ENCODE results near the gene TP53. TPM values are rescaled to one million over a fixed set of nuclear protein-coding genes. Genes with fewer than 3 reads are reported as not detected.

TP53 gene
- total RNA-seq, 2 experiments from 2014 or later = 129 to 138 TPM

- Mint-ChIP-seq H3K4me3 (no peak overlapping the region), H3K27ac (no peak overlapping the region), H3K36me3 (ENCODE audit: low read depth) (no peaks in the 10 kb centered on the region), H3K9me3 (no peaks in the 10 kb centered on the region), H3K27me3 (peaks cover 39% of the 10 kb centered on the region), H3K4me1 (ENCODE audit: low read depth) (peaks cover 9% of the 10 kb centered on the region)
- ChIA-PET POLR2A (no interaction called here), CTCF (interaction anchor here (1.2 kb wide), 2 partner anchors 9 to 12 kb away, joined by 3 read pairs; no protein-coding TSS in a partner anchor)
- TF ChIP-seq, protein P1, sequence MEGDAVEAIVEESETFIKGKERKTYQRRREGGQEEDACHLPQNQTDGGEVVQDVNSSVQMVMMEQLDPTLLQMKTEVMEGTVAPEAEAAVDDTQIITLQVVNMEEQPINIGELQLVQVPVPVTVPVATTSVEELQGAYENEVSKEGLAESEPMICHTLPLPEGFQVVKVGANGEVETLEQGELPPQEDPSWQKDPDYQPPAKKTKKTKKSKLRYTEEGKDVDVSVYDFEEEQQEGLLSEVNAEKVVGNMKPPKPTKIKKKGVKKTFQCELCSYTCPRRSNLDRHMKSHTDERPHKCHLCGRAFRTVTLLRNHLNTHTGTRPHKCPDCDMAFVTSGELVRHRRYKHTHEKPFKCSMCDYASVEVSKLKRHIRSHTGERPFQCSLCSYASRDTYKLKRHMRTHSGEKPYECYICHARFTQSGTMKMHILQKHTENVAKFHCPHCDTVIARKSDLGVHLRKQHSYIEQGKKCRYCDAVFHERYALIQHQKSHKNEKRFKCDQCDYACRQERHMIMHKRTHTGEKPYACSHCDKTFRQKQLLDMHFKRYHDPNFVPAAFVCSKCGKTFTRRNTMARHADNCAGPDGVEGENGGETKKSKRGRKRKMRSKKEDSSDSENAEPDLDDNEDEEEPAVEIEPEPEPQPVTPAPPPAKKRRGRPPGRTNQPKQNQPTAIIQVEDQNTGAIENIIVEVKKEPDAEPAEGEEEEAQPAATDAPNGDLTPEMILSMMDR (IDR thresholded peaks at IDR 0.05) = no peak
- DNase-seq = no peak
- ATAC-seq = no peak
- intact Hi-C loops (cut with micrococcal nuclease) = no loop called here
These were observed 34.3 kb upstream of the TP53 start for GRCh38 chr17:7721612-7722011.

- Mint-ChIP-seq H3K4me3 (no peak overlapping the region), H3K27ac (no peak overlapping the region), H3K36me3 (ENCODE audit: low read depth) (no peaks in the 10 kb centered on the region), H3K9me3 (no peaks in the 10 kb centered on the region), H3K4me1 (ENCODE audit: low read depth) (peaks cover 9% of the 10 kb centered on the region), H3K27me3 (peaks cover 50% of the 10 kb centered on the region)
- intact Hi-C loops (cut with micrococcal nuclease) = no loop called here
- TF ChIP-seq, protein P1 (IDR thresholded peaks at IDR 0.05) = no peak
- ATAC-seq (no peak), DNase-seq (no peak)
- ChIA-PET CTCF (no interaction called here), POLR2A (no interaction called here)
These were observed 32.8 kb upstream of the TP53 start for GRCh38 chr17:7720125-7720524.

GRCh38 chr17:7719661-7720060 is 32.4 kb upstream of the TP53 start:
- intact Hi-C loops (cut with micrococcal nuclease) = no loop called here
- Mint-ChIP-seq H3K4me1 (ENCODE audit: low read depth) (peaks cover 9% of the 10 kb centered on the region), H3K4me3 (no peak overlapping the region), H3K36me3 (ENCODE audit: low read depth) (no peaks in the 10 kb centered on the region), H3K27ac (no peak overlapping the region), H3K27me3 (peaks cover 52% of the 10 kb centered on the region), H3K9me3 (no peaks in the 10 kb centered on the region)
- ChIA-PET POLR2A (no interaction called here), CTCF (interaction anchor here (1.8 kb wide), 1 partner anchor 32 kb away, joined by 4 read pairs; the partner anchor contains the start of gene WRAP53)
- TF ChIP-seq, protein P1 (IDR thresholded peaks at IDR 0.05) = no peak
- DNase-seq = no peak
- ATAC-seq = no peak

GRCh38 chr17:7717756-7718350 is 30.6 kb upstream of the TP53 start:
- H3K4me3 Mint-ChIP-seq = peak overlapping the region; percentile 68
- peaks cover 9% of the 10 kb centered on the region for H3K4me1 Mint-ChIP-seq (ENCODE audit: low read depth)
- peak; percentile 60 for DNase-seq
- H3K9me3 Mint-ChIP-seq = no peaks in the 10 kb centered on the region
- POLR2A ChIA-PET = interaction anchor here (1.4 kb wide), 1 partner anchor 31 kb away, joined by 5 read pairs; the partner anchor contains the start of gene TP53
- TF ChIP-seq, protein P1 (IDR thresholded peaks at IDR 0.05) = no peak
- CTCF ChIA-PET = interaction anchor here (1.0 to 1.8 kb wide), 4 partner anchors 10 to 437 kb away, joined by 3 to 6 read pairs (median 4); partner anchors contain the start of genes SLC2A4 and WRAP53
- no peaks in the 10 kb centered on the region for H3K36me3 Mint-ChIP-seq (ENCODE audit: low read depth)
- peaks cover 59% of the 10 kb centered on the region for H3K27me3 Mint-ChIP-seq
- intact Hi-C loops (cut with micrococcal nuclease) = no loop called here
- H3K27ac Mint-ChIP-seq = no peak overlapping the region
- peak; percentile 59 for ATAC-seq
